Thoracic aorta (tissue), 2 donors: ENCODE measurements around the gene GUCY2D. TPM values are rescaled to one million over a fixed set of nuclear protein-coding genes. Genes with fewer than 3 reads are reported as not detected.
A peak's percentile ranks its signal among the peaks of the same experiment; 100 is the strongest.

Experiments
- ATAC-seq: fragments of 150-250 bp; one replicate; pipeline ENCODE4 v1.8.0; 2017; ENCODE audit warnings: low read depth; ENCODE audit not compliant: insufficient number of reproducible peaks, low FRiP score
- DNase-seq: peaks from one replicate; pipeline ENCODE4 v3.0.0-alpha.2; 2020; ENCODE audit warnings: low spot score
- H3K27ac ChIP-seq, 2 donors: fragments of 200-600 bp; sonication (generic); 1 replicate in 1 of 2; 2 replicates in 1 of 2; pipeline ENCODE4 v1.5.1; 2016; ENCODE audit warnings: mild to moderate bottlenecking in 2 of 2, moderate library complexity in 2 of 2
- H3K27me3 ChIP-seq: fragments of 200-600 bp; sonication (generic); replicated peaks from 2 replicates; pipeline ENCODE4 v1.6.0; 2016; ENCODE audit warnings: mild to moderate bottlenecking; ENCODE audit not compliant: insufficient read depth
- H3K36me3 ChIP-seq: fragments of 200-600 bp; sonication (generic); one replicate; pipeline ENCODE4 v1.5.1; 2016
- H3K4me1 ChIP-seq, 2 donors: fragments of 200-600 bp; sonication (generic); 1 replicate in 1 of 2; 2 replicates in 1 of 2; pipeline versions ENCODE4 v1.5.1 to v1.6.0; 2016; ENCODE audit warnings: low read depth in 2 of 2, mild to moderate bottlenecking in 1 of 2; ENCODE audit not compliant: control insufficient read depth in 1 of 2
- H3K4me3 ChIP-seq: fragments of 200-600 bp; sonication (generic); 2 replicates; pipeline ENCODE4 v1.5.1; 2016; ENCODE audit warnings: mild to moderate bottlenecking
- H3K9me3 ChIP-seq: fragments of 200-600 bp; sonication (generic); 2 replicates; pipeline ENCODE4 v1.5.1; 2016
- total RNA-seq, 2 donors: library from RNA; depleted of rRNA; stranded (reverse); fragments of >200 nt; gene quantifications; one replicate each; pipeline versions ENCODE4 v1.1.0 to v1.2.3, GENCODE V29; 2016
- TF ChIP-seq, protein P1 (sequence below): fragments of 200-600 bp; sonication (generic); IDR thresholded peaks from one replicate; pipeline ENCODE4 v1.5.1; 2019; ENCODE audit warnings: antibody characterized with exemption

Gene GUCY2D
- total RNA-seq, 2 donors from 2014 or later: not detected

DNA sequence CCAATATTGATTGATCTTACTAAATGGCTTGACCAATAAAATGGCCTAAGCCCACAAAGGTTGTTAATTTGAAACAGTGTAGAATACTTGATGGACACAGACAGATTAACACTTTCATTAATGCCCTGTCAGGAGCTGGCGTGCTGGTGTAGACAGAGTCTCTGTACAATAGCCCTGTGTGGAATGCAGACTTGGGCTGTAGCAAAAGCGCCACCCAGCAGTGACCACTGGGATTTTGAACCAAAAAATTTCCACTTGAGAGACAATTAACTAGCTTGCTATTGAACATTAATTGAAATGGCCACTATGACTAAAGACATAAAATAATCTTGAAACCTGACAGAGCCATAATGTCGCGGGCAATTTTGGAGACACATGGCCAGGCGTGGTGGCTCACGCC lies 19.7 kb upstream of the GUCY2D start:
- H3K27me3 ChIP-seq: no peaks in the 10 kb centered on the region
- TF ChIP-seq, protein P1, sequence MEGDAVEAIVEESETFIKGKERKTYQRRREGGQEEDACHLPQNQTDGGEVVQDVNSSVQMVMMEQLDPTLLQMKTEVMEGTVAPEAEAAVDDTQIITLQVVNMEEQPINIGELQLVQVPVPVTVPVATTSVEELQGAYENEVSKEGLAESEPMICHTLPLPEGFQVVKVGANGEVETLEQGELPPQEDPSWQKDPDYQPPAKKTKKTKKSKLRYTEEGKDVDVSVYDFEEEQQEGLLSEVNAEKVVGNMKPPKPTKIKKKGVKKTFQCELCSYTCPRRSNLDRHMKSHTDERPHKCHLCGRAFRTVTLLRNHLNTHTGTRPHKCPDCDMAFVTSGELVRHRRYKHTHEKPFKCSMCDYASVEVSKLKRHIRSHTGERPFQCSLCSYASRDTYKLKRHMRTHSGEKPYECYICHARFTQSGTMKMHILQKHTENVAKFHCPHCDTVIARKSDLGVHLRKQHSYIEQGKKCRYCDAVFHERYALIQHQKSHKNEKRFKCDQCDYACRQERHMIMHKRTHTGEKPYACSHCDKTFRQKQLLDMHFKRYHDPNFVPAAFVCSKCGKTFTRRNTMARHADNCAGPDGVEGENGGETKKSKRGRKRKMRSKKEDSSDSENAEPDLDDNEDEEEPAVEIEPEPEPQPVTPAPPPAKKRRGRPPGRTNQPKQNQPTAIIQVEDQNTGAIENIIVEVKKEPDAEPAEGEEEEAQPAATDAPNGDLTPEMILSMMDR: no peak
- H3K4me1 ChIP-seq: no peaks in the 10 kb centered on the region
- ATAC-seq (no peak), DNase-seq (no peak)
- H3K36me3 ChIP-seq: no peaks in the 10 kb centered on the region
- H3K9me3 ChIP-seq: no peaks in the 10 kb centered on the region
- no peak overlapping the region for H3K27ac ChIP-seq
- H3K4me3 ChIP-seq: no peak overlapping the region

GRCh38 chr17:7984904-7985303 lies 17.5 kb upstream of the GUCY2D start:
- TF ChIP-seq, protein P1: no peak
- Histone ChIP-seq H3K27ac (no peak overlapping the region), H3K36me3 (no peaks in the 10 kb centered on the region), H3K4me1 (peaks cover 0 to 3% of the 10 kb centered on the region in 2 donors), H3K27me3 (no peaks in the 10 kb centered on the region), H3K9me3 (no peaks in the 10 kb centered on the region), H3K4me3 (no peak overlapping the region)
- ATAC-seq (no peak), DNase-seq (no peak)

DNA sequence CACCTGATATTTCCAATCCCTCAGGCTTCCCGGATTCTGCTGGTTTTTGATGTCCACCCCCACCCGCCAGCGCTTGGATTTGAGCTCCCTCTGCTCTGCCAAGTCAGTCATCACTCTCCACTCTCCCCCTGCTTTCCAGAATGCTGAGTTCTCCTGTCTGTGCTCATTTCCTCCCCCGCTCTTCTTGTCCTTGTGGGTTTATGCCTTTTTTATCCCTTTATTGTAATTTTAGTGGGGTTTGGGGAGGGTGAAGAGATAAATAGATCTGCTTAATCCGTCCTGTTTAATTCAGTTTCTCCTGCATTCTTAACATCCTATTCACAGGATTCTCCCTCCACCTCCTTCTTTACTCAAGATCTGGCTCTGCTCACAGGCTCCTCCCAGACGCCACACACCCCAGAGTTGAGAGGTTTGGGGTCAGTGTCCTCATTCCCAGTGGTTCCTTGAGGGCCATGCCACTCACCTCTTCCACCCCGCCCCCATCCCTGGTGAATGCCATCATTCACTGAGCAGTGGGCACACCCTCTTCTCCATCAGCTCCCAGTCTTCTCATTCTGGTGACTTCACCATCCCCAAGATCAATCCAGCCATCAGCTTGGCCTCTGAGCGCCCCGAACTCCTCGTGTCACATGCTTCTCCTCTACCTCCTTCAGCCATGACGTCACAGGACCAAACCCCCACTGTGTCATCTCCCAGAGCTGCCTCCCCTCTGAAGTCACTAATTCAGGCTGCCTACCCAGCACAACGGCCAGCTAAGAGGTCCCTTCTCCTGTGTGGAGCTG lies 15.1 kb upstream of the GUCY2D start:
- Histone ChIP-seq H3K4me1 (peaks cover 0 to 10% of the 10 kb centered on the region in 2 donors), H3K9me3 (no peaks in the 10 kb centered on the region), H3K36me3 (no peaks in the 10 kb centered on the region), H3K27ac (no peak overlapping the region), H3K4me3 (no peak overlapping the region), H3K27me3 (no peaks in the 10 kb centered on the region)
- ATAC-seq (no peak), DNase-seq (no peak)
- TF ChIP-seq, protein P1: no peak

- Histone ChIP-seq H3K27me3 (no peaks in the 10 kb centered on the region), H3K4me3 (no peak overlapping the region), H3K27ac (no peak overlapping the region), H3K9me3 (no peaks in the 10 kb centered on the region), H3K36me3 (no peaks in the 10 kb centered on the region), H3K4me1 (peaks cover 0 to 10% of the 10 kb centered on the region in 2 donors)
- TF ChIP-seq, protein P1: peak; percentile 62
- ATAC-seq (peak; percentile 60), DNase-seq (peak; percentile 42)
These were observed 13.7 kb upstream of the GUCY2D start for GRCh38 chr17:7988750-7989178.

DNA sequence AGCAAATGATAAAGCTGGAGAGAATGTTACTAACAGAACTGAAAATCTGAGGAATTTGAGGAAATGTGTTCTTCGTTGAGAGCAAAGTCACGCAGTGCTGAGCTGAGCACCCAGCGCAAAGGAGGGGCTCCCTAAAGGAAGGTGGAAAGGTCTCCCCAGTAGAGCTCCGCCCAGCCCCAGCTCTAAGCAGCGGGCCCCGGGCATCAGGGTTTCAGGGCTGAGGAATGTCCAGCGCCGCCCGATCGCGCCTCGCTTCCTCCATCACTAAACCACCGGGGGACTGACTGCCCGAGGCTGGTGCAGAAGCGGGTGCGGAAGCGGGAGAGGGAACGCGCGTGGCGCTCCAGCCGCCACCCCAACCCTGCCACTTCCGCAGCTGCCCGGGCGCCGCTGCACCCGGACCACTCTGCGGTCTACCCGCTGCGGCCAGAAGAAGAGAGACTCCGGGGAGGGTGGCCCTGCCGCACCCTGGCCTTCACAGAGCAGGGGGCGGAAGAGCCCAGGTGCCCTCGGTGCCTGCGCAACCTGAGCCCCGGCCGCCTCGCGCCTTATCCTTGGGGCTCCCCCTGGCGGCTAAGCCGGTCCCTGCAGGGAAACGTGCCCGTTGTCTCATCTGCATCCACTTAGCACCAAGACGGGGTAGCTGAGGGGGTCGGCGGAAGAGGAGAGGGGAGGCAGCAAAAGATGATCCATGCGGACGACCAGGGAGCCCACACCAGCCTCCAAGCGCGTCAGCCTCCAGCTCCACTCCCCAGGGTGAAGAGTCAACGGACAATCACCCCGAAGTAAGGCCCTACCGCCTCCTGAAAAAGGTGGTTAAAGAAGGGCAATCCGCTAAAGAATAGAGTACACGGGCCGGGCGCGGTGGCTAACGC lies 12.4 kb upstream of the GUCY2D start:
- DNase-seq (peak; percentile 53), ATAC-seq (no peak)
- Histone ChIP-seq H3K9me3 (no peaks in the 10 kb centered on the region), H3K4me3 (peak overlapping the region; percentile 75), H3K27ac (no peak overlapping the region), H3K4me1 (peaks cover 0 to 10% of the 10 kb centered on the region in 2 donors), H3K36me3 (no peaks in the 10 kb centered on the region), H3K27me3 (no peaks in the 10 kb centered on the region)
- TF ChIP-seq, protein P1: peak; percentile 97
